Lower leg skin (tissue), 4 donors: ENCODE data around the gene CDNF. TPM values are rescaled to one million over a fixed set of nuclear protein-coding genes. Genes with fewer than 3 reads are reported as not detected.

Experiments
- DNase-seq, 2 donors: peaks; one replicate each; pipeline ENCODE4 v3.0.0-alpha.2; 2019; ENCODE audit warnings: low spot score in 2 of 2
- H3K4me3 ChIP-seq: fragments of 200-600 bp; sonication (generic); 2 replicates; pipeline ENCODE4 v1.5.1; 2017; ENCODE audit warnings: mild to moderate bottlenecking, low read depth; ENCODE audit not compliant: poor library complexity, severe bottlenecking
- POLR2A ChIP-seq, 2 donors: fragments of 450-650 bp; IDR thresholded peaks; one replicate each; pipeline ENCODE4 v1.6.1; 2016 to 2017; ENCODE audit warnings: antibody characterized with exemption in 2 of 2, mild to moderate bottlenecking in 1 of 2, moderate library complexity in 1 of 2
- WGBS, 2 donors: methylation state at CpG; one replicate each; pipeline ENCODE4 v1.1.5; 2018; 5-methylcytosine and 5-hydroxymethylcytosine counted together
- intact Hi-C: fragments of 100-400 bp; cut with DNase I; formaldehyde crosslinking; loops from one replicate; pipeline ENCODE4 v1.15.0; 2023; ENCODE audit warnings: low total_unique reads
- total RNA-seq, 4 donors: library from RNA; depleted of rRNA; stranded (reverse); fragments of >200 nt; gene quantifications; one replicate each; pipeline ENCODE4 v1.1.0, GENCODE V29; 2016
- TF ChIP-seq, protein P1 (sequence below), 3 donors: fragments of 450-650 bp; IDR thresholded peaks; one replicate each; pipeline ENCODE4 v1.5.1; 2016; ENCODE audit warnings: antibody characterized with exemption in 3 of 3, mild to moderate bottlenecking in 3 of 3, moderate library complexity in 2 of 3

CDNF gene
- 1 to 10 TPM; 1.9 to 9.8 (median 3.9) TPM for total RNA-seq

DNA sequence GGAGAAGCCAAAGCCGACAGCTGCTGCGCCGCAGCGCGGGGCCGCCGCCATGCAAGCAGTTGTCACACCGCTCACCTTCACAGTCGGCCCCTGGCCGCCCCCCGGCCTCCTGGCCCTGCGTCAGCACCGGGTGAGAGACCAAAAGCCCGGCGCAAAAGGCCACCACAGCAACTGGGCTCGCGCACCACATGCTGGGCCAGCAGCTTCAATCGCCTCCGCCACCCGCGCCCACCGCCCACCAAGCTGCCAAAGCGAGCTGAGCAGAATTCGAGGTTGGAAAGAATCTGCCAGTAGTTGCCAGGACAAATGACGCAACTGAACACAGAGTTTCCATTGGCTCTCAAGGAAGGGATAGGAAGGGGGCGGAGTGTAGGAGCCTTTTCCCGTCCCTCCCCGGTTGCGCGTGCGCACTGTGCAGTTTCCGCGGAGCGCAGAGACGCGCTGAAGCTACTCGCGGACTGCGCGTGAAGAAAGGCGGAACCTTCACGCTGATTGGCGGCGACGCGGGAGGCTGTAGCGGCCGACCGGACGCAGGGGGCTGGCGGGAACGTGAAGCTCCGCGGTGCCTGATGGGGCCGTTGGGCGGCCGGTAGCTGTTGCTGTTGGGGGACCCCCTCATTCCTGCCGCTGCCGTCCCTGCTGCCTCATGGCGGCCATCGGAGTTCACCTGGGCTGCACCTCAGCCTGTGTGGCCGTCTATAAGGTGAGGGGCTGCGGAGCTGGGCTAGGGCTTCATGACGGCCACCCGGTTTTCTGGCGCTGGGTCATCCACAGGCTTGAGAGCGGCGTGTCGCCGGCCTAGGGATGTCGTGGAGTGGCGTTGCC is at the start of gene CDNF, which contains the start of the genes HSPA14 and MSANTD7:
CDNF (minus strand) TSS at position 281 of the 825 bp plus-strand sequence; CDS start at position 190, 91 bp downstream.
HSPA14 (plus strand) TSS at position 550 of the 825 bp plus-strand sequence; CDS start at position 647, 97 bp downstream.
MSANTD7 (plus strand) TSS at position 550 of the 825 bp plus-strand sequence. CDS start 3,979 bp downstream, outside the sequence.
- TF ChIP-seq POLR2A (IDR thresholded peaks at IDR 0.05) = no peak
- TF ChIP-seq, protein P1, sequence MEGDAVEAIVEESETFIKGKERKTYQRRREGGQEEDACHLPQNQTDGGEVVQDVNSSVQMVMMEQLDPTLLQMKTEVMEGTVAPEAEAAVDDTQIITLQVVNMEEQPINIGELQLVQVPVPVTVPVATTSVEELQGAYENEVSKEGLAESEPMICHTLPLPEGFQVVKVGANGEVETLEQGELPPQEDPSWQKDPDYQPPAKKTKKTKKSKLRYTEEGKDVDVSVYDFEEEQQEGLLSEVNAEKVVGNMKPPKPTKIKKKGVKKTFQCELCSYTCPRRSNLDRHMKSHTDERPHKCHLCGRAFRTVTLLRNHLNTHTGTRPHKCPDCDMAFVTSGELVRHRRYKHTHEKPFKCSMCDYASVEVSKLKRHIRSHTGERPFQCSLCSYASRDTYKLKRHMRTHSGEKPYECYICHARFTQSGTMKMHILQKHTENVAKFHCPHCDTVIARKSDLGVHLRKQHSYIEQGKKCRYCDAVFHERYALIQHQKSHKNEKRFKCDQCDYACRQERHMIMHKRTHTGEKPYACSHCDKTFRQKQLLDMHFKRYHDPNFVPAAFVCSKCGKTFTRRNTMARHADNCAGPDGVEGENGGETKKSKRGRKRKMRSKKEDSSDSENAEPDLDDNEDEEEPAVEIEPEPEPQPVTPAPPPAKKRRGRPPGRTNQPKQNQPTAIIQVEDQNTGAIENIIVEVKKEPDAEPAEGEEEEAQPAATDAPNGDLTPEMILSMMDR (IDR thresholded peaks at IDR 0.05) = no peak
- peak; percentile 99 to 100 for DNase-seq
- H3K4me3 ChIP-seq = peak within 1 kb of the TSS; percentile 93
- intact Hi-C loops = loop anchor here (5.0 to 10.0 kb wide), 2 partner anchors 293 to 329 kb away; partner anchors contain the start of gene NMT2
- 0% methylated on average over 35 to 61 of the region's 72 CpGs for WGBS, 2 donors

DNA sequence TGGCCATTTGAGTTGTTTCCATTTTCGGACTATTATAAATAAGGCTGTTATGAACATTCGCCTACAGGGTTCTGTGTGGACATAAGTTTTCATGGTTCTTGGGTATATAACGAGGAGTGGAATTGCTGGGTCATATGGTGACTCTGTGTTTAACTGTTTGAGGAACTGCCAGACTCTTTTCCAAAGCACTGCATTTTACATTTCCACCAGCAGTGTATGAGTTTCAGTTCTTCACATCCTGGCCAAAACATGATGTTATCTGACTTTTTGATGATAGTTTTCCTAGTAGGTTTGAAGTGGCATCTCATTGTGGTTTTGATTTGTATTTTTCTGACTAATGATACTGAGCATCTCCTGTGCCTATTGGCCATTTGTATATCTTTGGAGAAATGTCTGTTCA is 46.2 kb upstream of the CDNF start:
- intact Hi-C loops = loop anchor here (10.0 kb wide), 1 partner anchor 71 kb away; the partner anchor contains the start of genes DCLRE1C and MEIG1
- TF ChIP-seq POLR2A (IDR thresholded peaks at IDR 0.05) = no peak
- TF ChIP-seq, protein P1 (IDR thresholded peaks at IDR 0.05) = no peak
- 87 to 94% methylated on average over 3 of the region's 3 CpGs for WGBS, 2 donors
- no peak overlapping the region for H3K4me3 ChIP-seq
- no peak for DNase-seq

DNA sequence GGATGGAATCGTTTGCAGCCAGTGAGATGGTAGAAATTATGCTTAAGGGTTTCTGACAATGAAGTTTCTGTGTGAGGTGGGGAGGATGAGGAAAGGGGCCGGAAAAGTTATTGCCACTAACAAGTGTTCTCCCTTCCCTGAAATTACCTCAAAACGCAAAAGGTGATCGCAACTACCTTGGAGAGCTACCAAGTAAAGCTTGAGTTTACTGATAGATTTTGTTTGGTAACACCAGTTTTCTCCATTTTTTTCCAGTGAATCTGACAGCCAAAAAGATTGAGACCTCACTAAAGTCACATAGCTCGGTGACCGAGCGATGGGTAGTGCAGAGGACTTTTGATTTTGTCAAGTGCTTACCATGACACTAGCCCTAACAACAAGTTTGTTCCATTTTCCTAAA is 42.4 kb upstream of the CDNF start:
- DNase-seq = no peak
- intact Hi-C loops = loop anchor here (10.0 kb wide), 1 partner anchor 75 kb away; the partner anchor contains the start of genes DCLRE1C and MEIG1
- H3K4me3 ChIP-seq = no peak overlapping the region
- WGBS, 2 donors = 56 to 59% methylated on average over 7 of the region's 7 CpGs
- TF ChIP-seq POLR2A (IDR thresholded peaks at IDR 0.05) = no peak
- TF ChIP-seq, protein P1 (IDR thresholded peaks at IDR 0.05) = no peak

DNA sequence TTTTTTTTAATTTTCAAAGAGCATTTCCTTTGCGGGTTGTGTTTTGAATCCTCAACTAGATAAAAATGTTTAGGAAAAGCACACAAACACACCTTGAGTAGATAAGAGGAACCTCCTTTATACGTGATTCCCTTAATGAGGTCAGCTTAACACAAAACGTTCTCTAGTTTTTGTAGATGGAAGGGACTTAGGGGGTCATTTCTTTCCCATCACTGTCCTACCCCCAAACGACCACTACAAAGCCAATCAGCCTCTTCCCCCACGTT is 42.0 kb upstream of the CDNF start:
- no peak overlapping the region for H3K4me3 ChIP-seq
- DNase-seq = no peak
- TF ChIP-seq, protein P1 (IDR thresholded peaks at IDR 0.05) = no peak
- no peak for TF ChIP-seq POLR2A (IDR thresholded peaks at IDR 0.05)
- 0 to 4% methylated on average over 5 of the region's 5 CpGs for WGBS, 2 donors
- intact Hi-C loops = loop anchor here (10.0 kb wide), 2 partner anchors 75 to 215 kb away; partner anchors contain the start of genes DCLRE1C, MEIG1 and RPP38

DNA sequence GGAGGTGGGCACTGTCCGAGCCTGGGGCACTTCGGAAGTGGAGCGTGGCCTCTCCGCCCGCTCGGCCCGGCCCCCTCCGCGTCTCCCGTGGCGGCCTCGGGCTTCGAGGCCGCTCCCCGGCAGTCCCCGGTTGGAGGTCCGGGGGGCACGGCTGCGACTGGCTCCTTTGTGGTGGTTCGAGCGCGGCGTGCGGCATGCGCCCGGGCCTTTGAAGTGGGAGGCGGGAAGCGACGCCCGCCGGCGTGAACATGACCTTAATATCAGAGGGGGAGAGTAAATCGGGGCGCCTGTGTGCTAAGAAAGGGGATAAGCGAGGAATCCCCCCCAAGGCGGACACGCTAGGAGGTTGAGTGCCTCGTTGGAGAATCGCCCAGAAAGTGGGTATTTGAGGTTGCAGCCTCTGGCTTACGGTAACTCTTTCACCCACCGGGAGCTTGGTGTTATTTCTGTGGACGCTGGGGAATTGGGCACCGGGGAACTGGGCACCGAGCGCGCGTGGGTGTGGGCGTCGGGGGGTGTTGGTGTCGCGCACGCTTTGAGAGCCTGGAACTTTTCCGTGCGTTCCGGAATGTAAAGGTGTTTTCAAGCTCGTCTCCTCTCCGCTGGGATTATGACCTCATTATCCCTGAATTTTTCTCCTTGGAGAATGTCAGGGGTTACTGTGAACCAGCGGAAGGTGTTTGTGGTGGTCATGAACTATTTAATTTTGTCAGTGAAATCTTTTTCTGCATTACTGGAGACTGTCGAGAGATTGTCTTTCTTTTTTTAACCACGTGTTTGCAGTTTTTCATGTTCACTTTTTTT is 41.5 kb upstream of the CDNF start:
- no peak for TF ChIP-seq POLR2A (IDR thresholded peaks at IDR 0.05)
- TF ChIP-seq, protein P1 (IDR thresholded peaks at IDR 0.05) = no peak
- intact Hi-C loops = loop anchor here (10.0 kb wide), 1 partner anchor 215 kb away; the partner anchor contains the start of gene RPP38
- peak overlapping the region; percentile 100 for H3K4me3 ChIP-seq
- WGBS, 2 donors = 0% methylated on average over 33 to 59 of the region's 60 CpGs
- DNase-seq = peak; percentile 27 to 85
